Colonic mucosa (tissue), 4 donors: Measurements from ENCODE around the gene ARHGEF40. TPM values are rescaled to one million over a fixed set of nuclear protein-coding genes. Genes with fewer than 3 reads are reported as not detected.

Experiments used
- DNase-seq: peaks from one replicate; pipeline ENCODE4 v3.0.0-alpha.2; 2020
- H3K27ac ChIP-seq: fragments of 200-600 bp; one replicate; pipeline ENCODE4 v1.8.0; 2021
- H3K27me3 ChIP-seq: fragments of 200-600 bp; one replicate; pipeline ENCODE4 v1.8.0; 2021
- H3K36me3 ChIP-seq: fragments of 200-600 bp; one replicate; pipeline ENCODE4 v1.8.0; 2021
- H3K4me1 ChIP-seq: fragments of 200-600 bp; one replicate; pipeline ENCODE4 v1.8.0; 2021; ENCODE audit warnings: mild to moderate bottlenecking
- H3K4me3 ChIP-seq: fragments of 200-600 bp; one replicate; pipeline ENCODE4 v1.8.0; 2021
- H3K9ac ChIP-seq, 2 donors: one replicate each; pipeline ENCODE4 v1.7.0; 2013; ENCODE audit warnings: control low read depth in 2 of 2, low read depth in 2 of 2, low read length in 2 of 2
- H3K9me3 ChIP-seq: fragments of 200-600 bp; one replicate; pipeline ENCODE4 v1.8.0; 2021
- CTCF ChIP-seq: fragments of 200-600 bp; IDR thresholded peaks from one replicate; pipeline ENCODE4 v1.8.0; 2022; ENCODE audit warnings: antibody characterized with exemption, mild to moderate bottlenecking
- intact Hi-C: fragments of 100-400 bp; cut with DNase I; formaldehyde crosslinking; loops from one replicate; pipeline ENCODE4 v1.14.1; 2022
- total RNA-seq, 2 donors: library from RNA; stranded (reverse); fragmentation: NEBNext Ultra II Directional in 1 of 2; extraction: Animal tissue kit (Norgen Biotek cat#: 25700) in 1 of 2; gene quantifications; one replicate each; pipeline ENCODE4 v1.2.1, GENCODE V29; 2021
- donor health status: healthy.
- donor health status: DM: no; HTN: no; CAD: no.
- donor health status: DM: no; HTN: no; CAD: no.

ARHGEF40 gene
- total RNA-seq, 2 donors from 2014 or later, result 49.5 to 66.9 TPM

GRCh38 chr14:21089271-21089670, 19.2 kb downstream of the ARHGEF40 start:
- H3K27me3 ChIP-seq, result no peaks in the 10 kb centered on the region

GRCh38 chr14:21089877-21090193, 19.7 kb downstream of the ARHGEF40 start:
- DNase-seq, result no peak
- H3K9me3 ChIP-seq, result no peaks in the 10 kb centered on the region
- H3K4me1 ChIP-seq, result peaks cover 4% of the 10 kb centered on the region
- H3K4me3 ChIP-seq, result no peak overlapping the region
- TF ChIP-seq CTCF, result no peak
- intact Hi-C loops, result loop anchor here (2.0 to 5.0 kb wide), 2 partner anchors 21 to 73 kb away; no protein-coding TSS in a partner anchor
- no peaks in the 10 kb centered on the region for H3K27me3 ChIP-seq
- peak overlapping the region in 1 of 2 donors; percentile 38 for H3K9ac ChIP-seq
- H3K27ac ChIP-seq, result peak overlapping the region; percentile 53
- no peaks in the 10 kb centered on the region for H3K36me3 ChIP-seq

More at GRCh38 chr14:21089271-21089670, 19.2 kb downstream of the ARHGEF40 start:
- Histone ChIP-seq H3K4me1 (peaks cover 4% of the 10 kb centered on the region), H3K36me3 (no peaks in the 10 kb centered on the region), H3K4me3 (no peak overlapping the region), H3K27ac (peak overlapping the region; percentile 53), H3K9me3 (no peaks in the 10 kb centered on the region), H3K9ac (peak overlapping the region; percentile 14 to 62)
- intact Hi-C loops, result no loop called here
- no peak for DNase-seq
- no peak for TF ChIP-seq CTCF

- TF ChIP-seq CTCF, result peak; percentile 34
- peak overlapping the region in 1 of 2 donors; percentile 38 for H3K9ac ChIP-seq
- intact Hi-C loops, result loop anchor here (2.0 to 5.0 kb wide), 2 partner anchors 22 to 73 kb away; no protein-coding TSS in a partner anchor
- no peaks in the 10 kb centered on the region for H3K27me3 ChIP-seq
- no peaks in the 10 kb centered on the region for H3K9me3 ChIP-seq
- H3K4me1 ChIP-seq, result peaks cover 4% of the 10 kb centered on the region
- no peak overlapping the region for H3K27ac ChIP-seq
- DNase-seq, result peak; percentile 67
- H3K36me3 ChIP-seq, result no peaks in the 10 kb centered on the region
- H3K4me3 ChIP-seq, result no peak overlapping the region
Measured at GRCh38 chr14:21090194-21090939, 20.3 kb downstream of the ARHGEF40 start.

GRCh38 chr14:21090940-21091663, 21.0 kb downstream of the ARHGEF40 start:
- intact Hi-C loops, result loop anchor here (2.0 to 5.0 kb wide), 2 partner anchors 22 to 74 kb away; no protein-coding TSS in a partner anchor
- Histone ChIP-seq H3K36me3 (no peaks in the 10 kb centered on the region), H3K27ac (no peak overlapping the region), H3K4me1 (peaks cover 4% of the 10 kb centered on the region), H3K4me3 (no peak overlapping the region), H3K9ac (no peak overlapping the region), H3K9me3 (no peaks in the 10 kb centered on the region), H3K27me3 (no peaks in the 10 kb centered on the region)
- no peak for DNase-seq
- no peak for TF ChIP-seq CTCF

GRCh38 chr14:21091821-21092272, 21.7 kb downstream of the ARHGEF40 start:
- H3K9me3 ChIP-seq, result no peaks in the 10 kb centered on the region
- H3K9ac ChIP-seq, result no peak overlapping the region
- H3K4me1 ChIP-seq, result peaks cover 4% of the 10 kb centered on the region
- H3K36me3 ChIP-seq, result no peaks in the 10 kb centered on the region
- no peak for TF ChIP-seq CTCF
- H3K27me3 ChIP-seq, result no peaks in the 10 kb centered on the region
- H3K27ac ChIP-seq, result no peak overlapping the region
- peak; percentile 22 for DNase-seq
- intact Hi-C loops, result loop anchor here (2.0 to 5.0 kb wide), 2 partner anchors 23 to 75 kb away; no protein-coding TSS in a partner anchor
- no peak overlapping the region for H3K4me3 ChIP-seq
